ENCODE measurements around the gene RGS16.

RGS16 gene, protein sequence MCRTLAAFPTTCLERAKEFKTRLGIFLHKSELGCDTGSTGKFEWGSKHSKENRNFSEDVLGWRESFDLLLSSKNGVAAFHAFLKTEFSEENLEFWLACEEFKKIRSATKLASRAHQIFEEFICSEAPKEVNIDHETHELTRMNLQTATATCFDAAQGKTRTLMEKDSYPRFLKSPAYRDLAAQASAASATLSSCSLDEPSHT

DNA sequence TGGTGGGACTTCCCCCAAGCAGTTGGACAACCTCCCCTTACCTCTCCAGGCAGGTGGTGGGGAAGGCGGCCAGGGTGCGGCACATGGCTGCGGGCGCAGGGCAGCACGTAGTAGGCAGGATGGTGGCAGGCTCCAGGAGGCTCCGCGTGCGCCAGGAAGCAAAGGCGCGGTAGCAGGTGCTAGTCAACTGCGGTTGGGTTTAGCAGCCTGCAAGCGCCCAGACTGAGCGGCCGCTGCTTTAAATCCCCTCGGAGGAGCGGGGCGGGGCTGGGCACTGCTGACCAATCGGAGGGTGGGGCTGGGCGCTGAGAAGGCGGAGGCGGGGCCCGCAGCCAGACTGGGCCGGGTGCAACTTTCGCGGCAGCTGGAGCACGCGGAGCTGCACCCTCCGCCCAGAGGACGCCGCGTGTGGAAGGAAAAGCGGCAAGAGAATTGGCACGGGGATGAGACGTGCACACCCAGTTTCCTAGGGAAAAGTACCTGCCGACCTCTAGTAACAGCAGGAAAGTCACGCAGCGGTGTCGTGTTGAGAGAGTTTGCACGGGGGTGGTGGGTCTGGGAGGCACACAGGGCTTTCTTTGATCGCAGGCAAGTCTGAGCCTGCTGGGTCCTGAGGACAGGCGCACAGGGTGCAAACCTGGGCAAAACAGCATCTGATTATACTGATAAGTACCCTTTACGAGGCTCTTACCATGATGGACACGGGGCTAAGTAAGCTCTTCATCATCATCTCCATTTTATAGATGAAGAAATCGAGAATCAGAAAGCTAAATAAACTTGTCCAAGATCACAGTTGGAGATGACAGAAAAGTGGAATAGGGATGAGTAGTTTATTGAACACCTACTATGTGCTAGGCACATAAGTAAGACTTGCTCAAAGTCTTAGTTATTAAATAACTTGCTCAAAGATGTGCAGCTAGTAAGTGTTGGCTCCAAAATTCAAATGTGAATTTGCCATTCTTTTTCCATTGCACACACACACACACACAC, at the start of gene RGS16:
Gene RGS16 (minus strand): TSS at position 215 of the 990 bp plus-strand sequence. CDS start 130 bp downstream, at position 85.
- peak; percentile 94 for DNase-seq (ENCODE audit: low spot score)
- TF ChIP-seq, protein P1, sequence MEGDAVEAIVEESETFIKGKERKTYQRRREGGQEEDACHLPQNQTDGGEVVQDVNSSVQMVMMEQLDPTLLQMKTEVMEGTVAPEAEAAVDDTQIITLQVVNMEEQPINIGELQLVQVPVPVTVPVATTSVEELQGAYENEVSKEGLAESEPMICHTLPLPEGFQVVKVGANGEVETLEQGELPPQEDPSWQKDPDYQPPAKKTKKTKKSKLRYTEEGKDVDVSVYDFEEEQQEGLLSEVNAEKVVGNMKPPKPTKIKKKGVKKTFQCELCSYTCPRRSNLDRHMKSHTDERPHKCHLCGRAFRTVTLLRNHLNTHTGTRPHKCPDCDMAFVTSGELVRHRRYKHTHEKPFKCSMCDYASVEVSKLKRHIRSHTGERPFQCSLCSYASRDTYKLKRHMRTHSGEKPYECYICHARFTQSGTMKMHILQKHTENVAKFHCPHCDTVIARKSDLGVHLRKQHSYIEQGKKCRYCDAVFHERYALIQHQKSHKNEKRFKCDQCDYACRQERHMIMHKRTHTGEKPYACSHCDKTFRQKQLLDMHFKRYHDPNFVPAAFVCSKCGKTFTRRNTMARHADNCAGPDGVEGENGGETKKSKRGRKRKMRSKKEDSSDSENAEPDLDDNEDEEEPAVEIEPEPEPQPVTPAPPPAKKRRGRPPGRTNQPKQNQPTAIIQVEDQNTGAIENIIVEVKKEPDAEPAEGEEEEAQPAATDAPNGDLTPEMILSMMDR (IDR thresholded peaks at IDR 0.05; ENCODE audit: extremely low read depth, missing control alignments), result no peak

- TF ChIP-seq, protein P1 (IDR thresholded peaks at IDR 0.05; ENCODE audit: extremely low read depth, missing control alignments), result no peak
- DNase-seq (ENCODE audit: low spot score), result no peak
Measured at GRCh38 chr1:182653986-182654385, 49.8 kb upstream of the RGS16 start.

- no peak for DNase-seq (ENCODE audit: low spot score)
- TF ChIP-seq, protein P1 (IDR thresholded peaks at IDR 0.05; ENCODE audit: extremely low read depth, missing control alignments), result no peak
Measured at GRCh38 chr1:182652933-182653332, 48.7 kb upstream of the RGS16 start.

- DNase-seq (ENCODE audit: low spot score), result no peak
- TF ChIP-seq, protein P1 (IDR thresholded peaks at IDR 0.05; ENCODE audit: extremely low read depth, missing control alignments), result no peak
Measured at GRCh38 chr1:182651339-182651724, 47.1 kb upstream of the RGS16 start.

DNA sequence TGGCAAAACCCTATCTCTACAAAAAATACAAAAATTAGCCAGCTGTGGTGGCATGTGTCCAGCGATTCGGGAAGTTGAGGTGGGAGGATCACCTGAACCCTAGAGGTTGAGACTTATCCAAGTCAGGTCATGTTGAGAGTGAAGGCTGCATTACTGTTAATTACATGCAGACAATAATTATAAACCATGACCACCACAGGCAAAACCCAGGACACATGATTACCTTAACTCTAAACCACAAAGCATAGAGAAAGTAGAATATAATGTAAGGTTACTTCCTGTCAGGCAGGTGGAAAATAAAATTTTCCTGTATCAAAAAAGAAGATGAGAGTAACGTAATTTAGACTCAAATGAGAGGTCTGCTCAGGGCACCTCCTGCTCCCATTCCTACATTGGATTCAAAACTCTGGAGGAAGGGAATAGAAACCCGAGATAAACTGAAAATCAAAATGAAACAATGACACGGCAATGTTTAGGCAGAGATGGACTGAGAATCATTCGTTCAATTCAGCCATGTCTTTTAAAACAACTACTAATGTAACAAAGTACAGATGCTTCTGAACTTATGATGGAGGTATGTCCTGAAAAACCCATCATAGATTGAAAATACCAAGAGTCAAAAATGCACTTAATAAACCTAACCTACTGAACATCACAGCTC, 46.6 kb upstream of the RGS16 start:
- TF ChIP-seq, protein P1 (IDR thresholded peaks at IDR 0.05; ENCODE audit: extremely low read depth, missing control alignments), result no peak
- DNase-seq (ENCODE audit: low spot score), result no peak

GRCh38 chr1:182649041-182649440, 44.9 kb upstream of the RGS16 start:
- TF ChIP-seq, protein P1 (IDR thresholded peaks at IDR 0.05; ENCODE audit: extremely low read depth, missing control alignments), result no peak

More at GRCh38 chr1:182649041-182649440, 44.9 kb upstream of the RGS16 start:
- DNase-seq (ENCODE audit: low spot score), result peak; percentile 30
